Ishikawa (cell line): ENCODE measurements around the gene SLC8A1.

Source experiments
- CEBPB ChIP-seq: IDR thresholded peaks from 2 replicates; pipeline ENCODE4 v1.6.1; 2012
- CREB1 ChIP-seq: IDR thresholded peaks from 2 replicates; pipeline ENCODE4 v1.6.1; 2012; ENCODE audit warnings: low read depth
- EGR1 ChIP-seq: IDR thresholded peaks from 2 replicates; pipeline ENCODE4 v1.6.1; 2012
- EP300 ChIP-seq: IDR thresholded peaks from 2 replicates; pipeline ENCODE4 v1.6.1; 2012; ENCODE audit warnings: borderline replicate concordance
- FOXM1 ChIP-seq: IDR thresholded peaks from 2 replicates; pipeline ENCODE4 v1.6.1; 2012; ENCODE audit warnings: low read depth, borderline replicate concordance
- MAX ChIP-seq: IDR thresholded peaks from 2 replicates; pipeline ENCODE4 v1.6.1; 2012
- NFIC ChIP-seq: IDR thresholded peaks from 2 replicates; pipeline ENCODE4 v1.6.1; 2012
- RAD21 ChIP-seq: IDR thresholded peaks from 2 replicates; pipeline ENCODE4 v1.6.1; 2012; ENCODE audit warnings: low read depth
- REST ChIP-seq: IDR thresholded peaks from 2 replicates; pipeline ENCODE4 v1.6.1; 2012; ENCODE audit warnings: low read depth, mild to moderate bottlenecking
- TAF1 ChIP-seq: IDR thresholded peaks from 2 replicates; pipeline ENCODE4 v1.6.1; 2012; ENCODE audit warnings: low read depth, mild to moderate bottlenecking
- TCF12 ChIP-seq: IDR thresholded peaks from 2 replicates; pipeline ENCODE4 v1.6.1; 2012; ENCODE audit warnings: low read depth
- TEAD4 ChIP-seq: IDR thresholded peaks from 2 replicates; pipeline ENCODE4 v1.6.1; 2012
- USF1 ChIP-seq: IDR thresholded peaks from 2 replicates; pipeline ENCODE4 v1.6.1; 2012
- YY1 ChIP-seq: IDR thresholded peaks from 2 replicates; pipeline ENCODE4 v1.6.1; 2012; ENCODE audit warnings: low read depth
- ZBTB7A ChIP-seq: IDR thresholded peaks from 2 replicates; pipeline ENCODE4 v1.6.1; 2012; ENCODE audit warnings: low read depth

SLC8A1 gene

GRCh38 chr2:40352703-40353099 lies 99.2 kb downstream of the SLC8A1 start:
- TF ChIP-seq CEBPB: no peak
- no peak for TF ChIP-seq TAF1
- TF ChIP-seq TEAD4: no peak
- TF ChIP-seq USF1: no peak
- TF ChIP-seq CREB1: no peak
- TF ChIP-seq REST: no peak
- TF ChIP-seq TCF12: no peak
- no peak for TF ChIP-seq EGR1
- no peak for TF ChIP-seq NFIC
- no peak for TF ChIP-seq RAD21
- TF ChIP-seq YY1: no peak
- no peak for TF ChIP-seq FOXM1
- no peak for TF ChIP-seq MAX

DNA sequence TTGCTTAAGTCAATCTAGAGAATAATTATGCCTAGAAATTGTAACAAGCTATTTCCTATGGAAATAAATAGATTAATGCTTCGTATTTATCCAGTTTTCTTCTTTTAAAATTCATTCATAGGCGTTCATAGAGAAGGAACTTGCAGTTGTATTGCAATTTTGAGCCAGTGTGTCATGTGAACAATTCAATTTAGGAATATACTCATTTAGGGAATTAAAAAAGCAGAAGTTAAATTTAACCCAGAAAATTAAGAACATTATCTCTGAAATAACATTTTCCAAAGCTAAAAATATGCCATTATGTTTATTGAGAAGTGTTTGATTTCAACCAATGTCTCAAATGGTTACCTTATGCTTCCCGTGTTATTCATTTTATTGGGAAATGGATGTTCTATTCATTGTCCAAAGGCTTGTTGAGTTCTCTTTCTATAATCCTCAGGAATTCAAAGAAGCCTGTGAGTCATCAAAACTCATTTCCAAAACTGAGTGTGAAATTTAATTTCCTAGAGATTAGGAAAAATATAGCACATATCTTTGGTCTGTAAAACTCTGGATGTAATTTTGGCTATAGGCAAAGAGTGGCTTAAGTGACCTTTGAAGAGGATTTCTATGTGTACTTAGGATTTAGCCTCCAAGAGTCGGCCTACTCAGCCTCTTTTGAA lies 99.7 kb downstream of the SLC8A1 start:
- no peak for TF ChIP-seq EGR1
- no peak for TF ChIP-seq TAF1
- no peak for TF ChIP-seq EP300
- TF ChIP-seq USF1: no peak
- no peak for TF ChIP-seq TCF12
- TF ChIP-seq CEBPB: no peak
- no peak for TF ChIP-seq NFIC
- no peak for TF ChIP-seq YY1
- TF ChIP-seq RAD21: no peak
- no peak for TF ChIP-seq REST
- no peak for TF ChIP-seq CREB1
- no peak for TF ChIP-seq MAX
- no peak for TF ChIP-seq TEAD4

GRCh38 chr2:40348665-40349064 lies 103.2 kb downstream of the SLC8A1 start:
- TF ChIP-seq ZBTB7A: no peak
- TF ChIP-seq EGR1: no peak
- TF ChIP-seq NFIC: no peak
- TF ChIP-seq CREB1: no peak
- no peak for TF ChIP-seq YY1
- TF ChIP-seq USF1: no peak
- TF ChIP-seq TEAD4: no peak
- TF ChIP-seq EP300: no peak

DNA sequence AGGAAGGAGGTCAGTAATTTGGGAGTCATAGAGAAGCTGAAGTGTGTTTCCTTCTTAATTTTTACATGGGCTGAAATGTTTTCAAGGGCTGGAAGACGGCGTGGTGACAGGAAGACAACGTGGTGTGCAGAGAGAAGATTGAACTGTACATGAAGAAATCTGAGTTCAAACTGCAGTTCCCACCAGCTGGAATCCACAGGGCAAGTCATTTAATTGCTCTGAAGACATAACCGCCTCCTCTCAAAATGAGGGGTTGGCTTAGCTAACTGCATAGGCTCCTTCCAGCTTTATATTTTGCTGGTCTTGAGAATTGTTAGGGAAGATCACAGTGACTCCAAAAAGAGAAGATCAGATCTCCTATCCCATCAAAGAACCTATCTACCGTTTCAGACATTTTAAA lies 103.9 kb downstream of the SLC8A1 start:
- TF ChIP-seq RAD21: no peak
- TF ChIP-seq EGR1: no peak
- TF ChIP-seq TCF12: no peak
- TF ChIP-seq EP300: no peak
- no peak for TF ChIP-seq REST
- TF ChIP-seq MAX: no peak
